NB4 (cell line): ENCODE measurements around the gene DESI2.

Experiments used
- CTCF ChIP-seq: IDR thresholded peaks from one replicate; pipeline ENCODE4 v1.5.1; 2012; ENCODE audit warnings: low read depth, low read length
- MYC ChIP-seq: IDR thresholded peaks from 2 replicates; pipeline ENCODE4 v1.6.1; 2011; ENCODE audit warnings: low read depth, low read length
- POLR2A ChIP-seq: IDR thresholded peaks from 2 replicates; pipeline ENCODE4 v1.6.1; 2011; ENCODE audit warnings: mild to moderate bottlenecking; ENCODE audit not compliant: insufficient read length; ENCODE audit errors: extremely low read depth
- TF ChIP-seq, protein P1 (sequence below): IDR thresholded peaks from 2 replicates; pipeline ENCODE4 v1.6.1; 2011; ENCODE audit warnings: low read depth, low read length

- TF ChIP-seq CTCF (no peak), POLR2A (no peak), MYC (no peak)
- TF ChIP-seq, protein P1, sequence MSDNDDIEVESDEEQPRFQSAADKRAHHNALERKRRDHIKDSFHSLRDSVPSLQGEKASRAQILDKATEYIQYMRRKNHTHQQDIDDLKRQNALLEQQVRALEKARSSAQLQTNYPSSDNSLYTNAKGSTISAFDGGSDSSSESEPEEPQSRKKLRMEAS: no peak
These were observed 9.7 kb downstream of the DESI2 start for GRCh38 chr1:244662599-244662998.
